SK-N-SH (cell line): Measurements from ENCODE around the gene CASKIN2. TPM values are rescaled to one million over a fixed set of nuclear protein-coding genes. Genes with fewer than 3 reads are reported as not detected.

Source experiments
- CTCF ChIA-PET: fragments of 300-600, 350-600 bp; formaldehyde crosslinking; extraction: SDS; loops from one replicate; lab custom pipeline; 2021; lab: Yijun Ruan, JAX
- POLR2A ChIA-PET: fragments of 350-600 bp; sonication (Branson Sonifier 250); formaldehyde crosslinking; extraction: SDS; loops from one replicate; lab custom pipeline; 2020; ENCODE audit warnings: antibody characterized with exemption, inconsistent platforms; lab: Yijun Ruan, JAX
- DNase-seq: peaks from one replicate; pipeline ENCODE4 v3.0.0; 2012
- H2AFZ ChIP-seq: fragments of 200-600 bp; sonication (generic); 2 replicates; pipeline ENCODE4 v1.8.1; 2016; ENCODE audit warnings: antibody characterized with exemption, mild to moderate bottlenecking, low read depth
- H3F3A ChIP-seq: fragments of 200-600 bp; sonication (generic); replicated peaks from 2 replicates; pipeline ENCODE3; 2016; ENCODE audit warnings: antibody characterized with exemption, mild to moderate bottlenecking; ENCODE audit not compliant: insufficient read depth
- H3K27ac ChIP-seq, 2 experiments: fragments of 200-500 bp in 1 of 2; fragments of 200-600 bp in 1 of 2; sonication (Bioruptor generic) in 1 of 2; sonication (generic), shearing (Covaris generic) in 1 of 2; 2 replicates each; pipeline versions ENCODE4 v1.5.1 to v1.6.1; 2014 to 2016; ENCODE audit warnings: low read depth in 2 of 2, inconsistent platforms in 1 of 2, low read length in 1 of 2, mild to moderate bottlenecking in 1 of 2, mixed read lengths in 1 of 2
- H3K27me3 ChIP-seq: fragments of 200-600 bp; sonication (generic), shearing (Covaris generic); 2 replicates; pipeline ENCODE4 v1.6.1; 2016; ENCODE audit warnings: mixed run types; ENCODE audit not compliant: insufficient read depth
- H3K36me3 ChIP-seq, 2 experiments: fragments of 200-500 bp in 1 of 2; fragments of 200-600 bp in 1 of 2; sonication (Bioruptor generic) in 1 of 2; sonication (generic) in 1 of 2; replicated peaks in 1 of 2; 2 replicates each; pipeline versions ENCODE3 to v1.5.1; 2014 to 2016; ENCODE audit warnings: low read length in 1 of 2, mild to moderate bottlenecking in 1 of 2; ENCODE audit not compliant: insufficient read depth in 2 of 2, control insufficient read depth in 1 of 2
- H3K4me1 ChIP-seq, 2 experiments: fragments of 200-500 bp in 1 of 2; fragments of 200-600 bp in 1 of 2; sonication (Bioruptor generic) in 1 of 2; sonication (generic), shearing (Covaris generic) in 1 of 2; 2 replicates each; pipeline versions ENCODE4 v1.5.1 to v1.6.1; 2014 to 2016; ENCODE audit warnings: low read depth in 1 of 2, low read length in 1 of 2, mixed run types in 1 of 2; ENCODE audit not compliant: insufficient read depth in 2 of 2, control insufficient read depth in 1 of 2
- H3K4me2 ChIP-seq: fragments of 200-600 bp; sonication (generic), shearing (Covaris generic); 2 replicates; pipeline ENCODE4 v1.6.1; 2017; ENCODE audit warnings: mixed run types
- H3K4me3 ChIP-seq, 2 experiments: fragments of 200-500 bp in 1 of 2; fragments of 200-600 bp in 1 of 2; sonication (Bioruptor generic) in 1 of 2; sonication (generic), shearing (Covaris generic) in 1 of 2; 2 replicates each; pipeline versions ENCODE4 v1.5.1 to v1.8.1; 2014 to 2016; ENCODE audit warnings: low read depth in 2 of 2, inconsistent platforms in 1 of 2, low read length in 1 of 2, mild to moderate bottlenecking in 1 of 2, mixed read lengths in 1 of 2, moderate library complexity in 1 of 2
- H3K79me2 ChIP-seq: fragments of 200-600 bp; sonication (generic); 2 replicates; pipeline ENCODE4 v1.8.1; 2017; ENCODE audit warnings: mild to moderate bottlenecking; ENCODE audit not compliant: insufficient read depth
- H3K9ac ChIP-seq: fragments of 200-600 bp; sonication (generic); 2 replicates; pipeline ENCODE4 v1.6.1; 2017; ENCODE audit warnings: mixed run types
- H3K9me2 ChIP-seq: fragments of 200-600 bp; sonication (generic); 2 replicates; pipeline ENCODE4 v1.6.1; 2017; ENCODE audit warnings: mixed run types
- H3K9me3 ChIP-seq: fragments of 200-600 bp; sonication (generic); 2 replicates; pipeline ENCODE4 v1.6.1; 2017; ENCODE audit warnings: mixed run types, mild to moderate bottlenecking, moderate library complexity
- H4K20me1 ChIP-seq: fragments of 200-600 bp; sonication (generic); 2 replicates; pipeline ENCODE4 v1.6.1; 2017; ENCODE audit warnings: mild to moderate bottlenecking, mixed run types; ENCODE audit not compliant: insufficient read depth
- CHD2 ChIP-seq: fragments of 150-350 bp; IDR thresholded peaks from 2 replicates; pipeline ENCODE4 v1.6.1; 2018; ENCODE audit warnings: low read length; ENCODE audit not compliant: partially characterized antibody
- FOXM1 ChIP-seq: IDR thresholded peaks from 2 replicates; pipeline ENCODE4 v1.4.0; 2012; ENCODE audit warnings: low read depth, mild to moderate bottlenecking
- GATA2 ChIP-seq: sonication (generic); formaldehyde crosslinking; IDR thresholded peaks from 2 replicates; pipeline ENCODE4 v1.5.0; 2020; ENCODE audit warnings: mild to moderate bottlenecking, missing genetic modification reagents
- IRF3 ChIP-seq: fragments of 150-350 bp; IDR thresholded peaks from 2 replicates; pipeline ENCODE4 v1.6.1; 2016; ENCODE audit warnings: mild to moderate bottlenecking, low read depth, low read length
- MXI1 ChIP-seq: IDR thresholded peaks from 2 replicates; pipeline ENCODE4 v1.6.1; 2012; ENCODE audit warnings: mild to moderate bottlenecking, low read depth, low read length, improper control_type of control experiment
- NFIC ChIP-seq: IDR thresholded peaks from 2 replicates; pipeline ENCODE4 v1.4.0; 2012; ENCODE audit warnings: borderline replicate concordance
- PBX3 ChIP-seq: IDR thresholded peaks from 2 replicates; pipeline ENCODE4; 2012
- REST ChIP-seq: IDR thresholded peaks from 2 replicates; pipeline ENCODE4 v1.6.1; 2012; ENCODE audit warnings: mild to moderate bottlenecking, low read depth, low read length, moderate library complexity
- RXRA ChIP-seq: IDR thresholded peaks from 2 replicates; pipeline ENCODE4 v1.4.0; 2012; ENCODE audit warnings: low read depth, mild to moderate bottlenecking, borderline replicate concordance
- USF1 ChIP-seq: IDR thresholded peaks from 2 replicates; pipeline ENCODE4 v1.4.0; 2012; ENCODE audit warnings: low read depth, borderline replicate concordance
- YY1 ChIP-seq: IDR thresholded peaks from 2 replicates; pipeline ENCODE4 v1.4.0; 2012; ENCODE audit warnings: low read depth, mild to moderate bottlenecking
- WGBS: methylation state at CpG from one replicate; pipeline ENCODE4 v1.1.6; 2017; ENCODE audit warnings: low lambda C conversion rate; 5-methylcytosine and 5-hydroxymethylcytosine counted together
- polyA plus RNA-seq, 3 experiments: library from polyadenylated mRNA; depleted of rRNA; stranded (reverse); fragments of >200 nt; gene quantifications; 2 replicates each; pipeline ENCODE4 v1.2.3, GENCODE V29; 2012

CASKIN2 gene
- polyA plus RNA-seq, 1 of the 3 experiments (the other 2 are of a cell fraction) = 6.5 TPM

- TF ChIP-seq REST = no peak
Measured at GRCh38 chr17:75542229-75542628, 26.9 kb upstream of the CASKIN2 start (continued).

- ChIA-PET CTCF (interaction anchor here (1.3 to 2.5 kb wide), 3 partner anchors 9 to 209 kb away, joined by 4 to 13 read pairs (median 5); no protein-coding TSS in a partner anchor), POLR2A (no interaction called here)
- H2AFZ ChIP-seq = no peak overlapping the region
- H3K4me2 ChIP-seq = no peak overlapping the region
- H3F3A ChIP-seq = no peaks in the 10 kb centered on the region
- H3K79me2 ChIP-seq = no peaks in the 10 kb centered on the region
- no peak overlapping the region for H3K9ac ChIP-seq
- H3K36me3 ChIP-seq = no peaks in the 10 kb centered on the region
- no peak overlapping the region for H3K4me3 ChIP-seq
- no peaks in the 10 kb centered on the region for H4K20me1 ChIP-seq
- H3K4me1 ChIP-seq = peaks cover 0 to 15% of the 10 kb centered on the region in 2 experiments; a peak in 1 of 4 replicates
- no peak for DNase-seq
- H3K9me2 ChIP-seq = no peaks in the 10 kb centered on the region
- no peaks in the 10 kb centered on the region for H3K27me3 ChIP-seq
- 68% methylated on average over 4 of the region's 4 CpGs for WGBS
- H3K9me3 ChIP-seq = no peaks in the 10 kb centered on the region
- no peak overlapping the region for H3K27ac ChIP-seq
- TF ChIP-seq PBX3 (no peak), FOXM1 (no peak), USF1 (no peak), RXRA (no peak), REST (no peak), MXI1 (no peak), GATA2 (no peak), NFIC (no peak), CHD2 (no peak), IRF3 (no peak), YY1 (no peak)
Measured at GRCh38 chr17:75540923-75541503, 25.7 kb upstream of the CASKIN2 start.
